CD14-positive monocyte (primary cell): ENCODE data around the gene CTNNA2. TPM values are rescaled to one million over a fixed set of nuclear protein-coding genes. Genes with fewer than 3 reads are reported as not detected.

ENCODE experiments used
- DNase-seq, 3 donors: peaks; one replicate each; pipeline ENCODE4 v3.0.0-alpha.2; 2011 to 2022
- H2AFZ ChIP-seq: 2 replicates; pipeline ENCODE4 v1.6.0; 2012; ENCODE audit warnings: mild to moderate bottlenecking, low read depth, low read length, inconsistent platforms; ENCODE audit not compliant: insufficient read depth, poor library complexity, severe bottlenecking
- H3K27ac ChIP-seq, 2 donors: 1 replicate in 1 of 2; 2 replicates in 1 of 2; pipeline ENCODE4 v1.5.1; 2012 to 2013; ENCODE audit warnings: low read length in 2 of 2, control low read depth in 1 of 2, inconsistent platforms in 1 of 2, low read depth in 1 of 2, mild to moderate bottlenecking in 1 of 2
- H3K27me3 ChIP-seq, 2 donors: one replicate each; pipeline versions ENCODE4 v1.6.0 to v1.6.1; 2011 to 2013; ENCODE audit warnings: low read length in 2 of 2; ENCODE audit not compliant: control insufficient read depth in 2 of 2, insufficient read depth in 2 of 2
- H3K36me3 ChIP-seq, 2 donors: replicated peaks in 1 of 2; 1 replicate in 1 of 2; 2 replicates in 1 of 2; pipeline versions ENCODE4 v1.5.1 to v1.6.1; 2012 to 2013; ENCODE audit warnings: low read length in 2 of 2, control low read depth in 1 of 2, inconsistent platforms in 1 of 2, mild to moderate bottlenecking in 1 of 2; ENCODE audit not compliant: insufficient read depth in 2 of 2, control insufficient read depth in 1 of 2
- H3K4me1 ChIP-seq, 2 donors: 1 replicate in 1 of 2; 2 replicates in 1 of 2; pipeline versions ENCODE4 v1.5.1 to v1.6.1; 2012 to 2013; ENCODE audit warnings: low read length in 2 of 2, control low read depth in 1 of 2, inconsistent platforms in 1 of 2, mild to moderate bottlenecking in 1 of 2, moderate library complexity in 1 of 2; ENCODE audit not compliant: insufficient read depth in 2 of 2, control insufficient read depth in 1 of 2
- H3K4me2 ChIP-seq: replicated peaks from 2 replicates; pipeline ENCODE3; 2012; ENCODE audit warnings: low read length, moderate library complexity, mild to moderate bottlenecking; ENCODE audit not compliant: poor library complexity, severe bottlenecking; ENCODE audit errors: extremely low read depth
- H3K4me3 ChIP-seq, 3 experiments: fragments of 200-600 bp in 1 of 3; sonication (generic) in 1 of 3; replicated peaks in 1 of 3; 1 replicate in 2 of 3; 2 replicates in 1 of 3; pipeline ENCODE4 v1.5.1; 2011 to 2013; ENCODE audit warnings: low read length in 3 of 3, mild to moderate bottlenecking in 3 of 3, control low read depth in 2 of 3, low read depth in 2 of 3, inconsistent platforms in 1 of 3, moderate library complexity in 1 of 3
- H3K79me2 ChIP-seq: 2 replicates; pipeline ENCODE4 v1.6.0; 2012; ENCODE audit warnings: mild to moderate bottlenecking, control low read depth, inconsistent platforms, low read length, moderate library complexity; ENCODE audit not compliant: insufficient read depth
- H3K9ac ChIP-seq: 2 replicates; pipeline ENCODE4 v1.6.0; 2017; ENCODE audit warnings: low read length, mild to moderate bottlenecking; ENCODE audit not compliant: insufficient read depth, poor library complexity, severe bottlenecking
- H3K9me3 ChIP-seq, 2 donors: replicated peaks in 1 of 2; 1 replicate in 1 of 2; 2 replicates in 1 of 2; pipeline versions ENCODE4 v1.5.1 to v1.6.1; 2012 to 2013; ENCODE audit warnings: low read length in 2 of 2, control low read depth in 1 of 2; ENCODE audit not compliant: control insufficient read depth in 1 of 2, insufficient read depth in 1 of 2
- H4K20me1 ChIP-seq: 2 replicates; pipeline ENCODE4 v1.6.0; 2012; ENCODE audit warnings: mild to moderate bottlenecking, low read length, control low read depth, moderate library complexity; ENCODE audit not compliant: insufficient read depth
- H3K27ac Mint-ChIP-seq, 7 donors: one replicate each; pipeline ENCODE4 v1.8.0; 2020; ENCODE audit warnings: mild to moderate bottlenecking in 7 of 7, mixed read lengths in 7 of 7, moderate library complexity in 6 of 7, inconsistent platforms in 2 of 7
- H3K27me3 Mint-ChIP-seq, 3 donors: one replicate each; pipeline ENCODE4 v1.8.0; 2021 to 2022; ENCODE audit warnings: low read depth in 3 of 3, mild to moderate bottlenecking in 3 of 3, mixed read lengths in 3 of 3, moderate library complexity in 3 of 3, inconsistent platforms in 1 of 3
- H3K36me3 Mint-ChIP-seq, 2 donors: one replicate each; pipeline ENCODE4 v1.8.0; 2020; ENCODE audit warnings: mixed read lengths in 2 of 2, inconsistent platforms in 1 of 2, mild to moderate bottlenecking in 1 of 2
- H3K4me1 Mint-ChIP-seq: one replicate; pipeline ENCODE4 v1.8.0; 2020; ENCODE audit warnings: mild to moderate bottlenecking, mixed read lengths
- H3K4me3 Mint-ChIP-seq, 2 donors: one replicate each; pipeline ENCODE4 v1.8.0; 2020; ENCODE audit warnings: mild to moderate bottlenecking in 2 of 2, mixed read lengths in 2 of 2, moderate library complexity in 1 of 2
- H3K9me3 Mint-ChIP-seq, 7 donors: one replicate each; pipeline ENCODE4 v1.8.0; 2020 to 2022; ENCODE audit warnings: mixed read lengths in 7 of 7, mild to moderate bottlenecking in 6 of 7, moderate library complexity in 6 of 7, inconsistent platforms in 2 of 7
- CTCF ChIP-seq: fragments of 200-600 bp; IDR thresholded peaks from one replicate; pipeline ENCODE4 v1.8.0; 2022; ENCODE audit warnings: antibody characterized with exemption, mild to moderate bottlenecking
- WGBS: methylation state at CpG from one replicate; pipeline ENCODE4 v1.1.5; 2013; ENCODE audit warnings: missing lambda C conversion rate; ENCODE audit not compliant: insufficient coverage; 5-methylcytosine and 5-hydroxymethylcytosine counted together
- intact Hi-C, 2 donors: fragments of 100-400 bp; cut with micrococcal nuclease; formaldehyde crosslinking; loops; one replicate each; pipeline versions ENCODE4 v1.15.0 to v1.15.1; 2023
- polyA plus RNA-seq, 3 donors: library from polyadenylated mRNA; depleted of rRNA in 1 of 3; unstranded in 2 of 3; stranded (reverse) in 1 of 3; fragments of 300-500 nt in 2 of 3; fragments of >200 nt in 1 of 3; fragmentation: Illumina TruSeq in 2 of 3; gene quantifications; 1 replicate in 2 of 3; 2 replicates in 1 of 3; pipeline ENCODE4 v1.2.3, GENCODE V29; 2012 to 2021

CTNNA2 gene
- polyA plus RNA-seq, 3 donors = not detected

- H3K27me3 ChIP-seq = no peaks in the 10 kb centered on the region
- no peak overlapping the region for H3K27ac Mint-ChIP-seq
- TF ChIP-seq CTCF = peak; percentile 45
- no peaks in the 10 kb centered on the region for H3K9me3 Mint-ChIP-seq
- no peaks in the 10 kb centered on the region for H3K4me1 Mint-ChIP-seq
- H3K27me3 Mint-ChIP-seq = peaks cover 1 to 5% (median 3%) of the 10 kb centered on the region in 3 donors
- no peak for DNase-seq
- H3K36me3 ChIP-seq = no peaks in the 10 kb centered on the region
- H3K4me3 Mint-ChIP-seq = no peak overlapping the region
- H3K36me3 Mint-ChIP-seq = no peaks in the 10 kb centered on the region
- 0% methylated on average over 4 of the region's 9 CpGs for WGBS
- no peak overlapping the region for H3K27ac ChIP-seq
- H2AFZ ChIP-seq = no peak overlapping the region
- intact Hi-C loops = no loop called here
- no peaks in the 10 kb centered on the region for H4K20me1 ChIP-seq
- H3K9me3 ChIP-seq = no peaks in the 10 kb centered on the region
- H3K9ac ChIP-seq = no peak overlapping the region
- no peaks in the 10 kb centered on the region for H3K79me2 ChIP-seq
- H3K4me1 ChIP-seq = no peaks in the 10 kb centered on the region
- H3K4me3 ChIP-seq = no peak overlapping the region
- H3K4me2 ChIP-seq = no peak overlapping the region
Measured at GRCh38 chr2:79935771-79936657, 423.2 kb downstream of the CTNNA2 start.

GRCh38 chr2:79936715-79937114, 423.9 kb downstream of the CTNNA2 start:
- H4K20me1 ChIP-seq = no peaks in the 10 kb centered on the region
- H3K36me3 Mint-ChIP-seq = no peaks in the 10 kb centered on the region
- H3K27ac Mint-ChIP-seq = no peak overlapping the region

More at GRCh38 chr2:79936715-79937114, 423.9 kb downstream of the CTNNA2 start:
- TF ChIP-seq CTCF = no peak
- Histone ChIP-seq H3K9me3 (no peaks in the 10 kb centered on the region), H3K4me3 (no peak overlapping the region), H3K4me2 (no peak overlapping the region), H3K4me1 (no peaks in the 10 kb centered on the region), H3K27me3 (no peaks in the 10 kb centered on the region), H3K79me2 (no peaks in the 10 kb centered on the region), H3K9ac (no peak overlapping the region), H3K27ac (no peak overlapping the region), H2AFZ (no peak overlapping the region), H3K36me3 (no peaks in the 10 kb centered on the region)
- no CpG with 5 or more reads among the region's 3 CpGs for WGBS
- Mint-ChIP-seq H3K4me1 (no peaks in the 10 kb centered on the region), H3K4me3 (no peak overlapping the region), H3K27me3 (peaks cover 1 to 5% (median 3%) of the 10 kb centered on the region in 3 donors), H3K9me3 (no peaks in the 10 kb centered on the region)
- intact Hi-C loops = no loop called here
- no peak for DNase-seq
